Right lobe of liver (tissue), 6 donors: ENCODE data around the gene GPR141. TPM values are rescaled to one million over a fixed set of nuclear protein-coding genes. Genes with fewer than 3 reads are reported as not detected.

Experiments used
- ATAC-seq, 4 donors: fragments of 200-7000 bp; cut with Tn5 transposase; one replicate each; pipeline ENCODE4 v1.9.1; 2020; ENCODE audit warnings: mild to moderate bottlenecking in 4 of 4, moderate library complexity in 4 of 4
- DNase-seq, 3 donors: peaks; one replicate each; pipeline ENCODE4 v3.0.0-alpha.2; 2020
- H3K27ac ChIP-seq, 3 donors: fragments of 200-600 bp; one replicate each; pipeline ENCODE4 v1.8.0; 2022
- H3K27me3 ChIP-seq, 2 donors: fragments of 200-600 bp; one replicate each; pipeline ENCODE4 v1.8.0; 2022
- H3K36me3 ChIP-seq, 4 donors: fragments of 200-600 bp; sonication (generic) in 1 of 4; one replicate each; pipeline versions ENCODE4 v1.5.1 to v1.8.0; 2017 to 2022; ENCODE audit warnings: control low read depth in 1 of 4
- H3K4me1 ChIP-seq, 4 donors: fragments of 200-600 bp; sonication (generic) in 1 of 4; one replicate each; pipeline versions ENCODE4 v1.5.1 to v1.8.0; 2017 to 2022; ENCODE audit warnings: control low read depth in 1 of 4
- H3K4me3 ChIP-seq, 3 donors: fragments of 200-600 bp; one replicate each; pipeline ENCODE4 v1.8.0; 2022
- H3K9me3 ChIP-seq, 4 donors: fragments of 200-600 bp; sonication (generic) in 1 of 4; one replicate each; pipeline versions ENCODE4 v1.5.1 to v1.8.0; 2017 to 2022; ENCODE audit warnings: control low read depth in 1 of 4
- CTCF ChIP-seq, 4 donors: fragments of 200-600 bp in 3 of 4; fragments of 450-650 bp in 1 of 4; IDR thresholded peaks; one replicate each; pipeline versions ENCODE4 v1.5.1 to v1.8.0; 2016 to 2022; ENCODE audit warnings: antibody characterized with exemption in 4 of 4, mild to moderate bottlenecking in 2 of 4
- POLR2A ChIP-seq: fragments of 450-650 bp; IDR thresholded peaks from one replicate; pipeline ENCODE4 v1.6.1; 2017; ENCODE audit warnings: antibody characterized with exemption, mild to moderate bottlenecking
- WGBS: methylation state at CpG from one replicate; pipeline ENCODE4 v1.1.6; 2018; ENCODE audit warnings: low coverage, low lambda C conversion rate; ENCODE audit not compliant: insufficient coverage; ENCODE audit errors: missing lambda C conversion rate; 5-methylcytosine and 5-hydroxymethylcytosine counted together
- intact Hi-C, 2 donors: fragments of 100-400 bp; cut with DNase I; formaldehyde crosslinking; loops; one replicate each; pipeline versions ENCODE4 v1.11.2 to v1.14.1; 2022
- long read RNA-seq: library from polyadenylated mRNA; unstranded; transcript quantifications from one replicate; pipeline ENCODE4 v2.0.0, GENCODE V29; 2019
- total RNA-seq, 6 experiments: library from RNA; depleted of rRNA in 2 of 6; stranded (reverse); fragments of >200 nt in 2 of 6; fragmentation: NEBNext Ultra II Directional in 3 of 6; extraction: Animal tissue kit (Norgen Biotek cat#: 25700) in 3 of 6; gene quantifications; one replicate each; pipeline versions ENCODE4 v1.1.0 to v1.2.4, GENCODE V29; 2016 to 2023
- donor health status: DM: no; HTN: yes; CAD: no.
- donor health status: DM: no; HTN: no; CAD: no.
- donor health status: DM: no; HTN: no; CAD: no.
- donor health status: DM: no; HTN: yes; CAD: no.
- donor health status: DM: no; HTN: yes; CAD: no.

Gene GPR141
- total RNA-seq, result under 1 TPM in 2 of 6 experiments, not detected in 4; 0.51 to 0.60 TPM
- long read RNA-seq, result 0 reads

GRCh38 chr7:37683246-37684120 is at the start of gene GPR141:
Gene GPR141, plus strand, starts transcription at chr7:37683766. Its CDS starts 56,628 bp downstream, at chr7:37740394.
- peak; percentile 19 to 53 (median 42) for ATAC-seq
- Histone ChIP-seq H3K9me3 (no peaks in the 10 kb centered on the region), H3K27ac (no peak within 1 kb of the TSS), H3K4me3 (no peak within 1 kb of the TSS), H3K4me1 (no peaks in the 10 kb centered on the region), H3K36me3 (no peaks in the 10 kb centered on the region), H3K27me3 (no peaks in the 10 kb centered on the region)
- TF ChIP-seq CTCF (IDR thresholded peaks at IDR 0.05), result no peak
- TF ChIP-seq POLR2A, result no peak
- no peak for DNase-seq
- intact Hi-C loops, result no loop called here
- 18% methylated on average over 2 of the region's 2 CpGs for WGBS

GRCh38 chr7:37635346-37635745 is 48.2 kb upstream of the GPR141 start:
- H3K4me1 ChIP-seq, result no peaks in the 10 kb centered on the region
- DNase-seq, result no peak
- TF ChIP-seq CTCF (IDR thresholded peaks at IDR 0.05), result no peak
- TF ChIP-seq POLR2A, result no peak

GRCh38 chr7:37642028-37642540 is 41.5 kb upstream of the GPR141 start:
- Histone ChIP-seq H3K4me3 (no peak overlapping the region), H3K27me3 (no peaks in the 10 kb centered on the region), H3K9me3 (no peaks in the 10 kb centered on the region), H3K4me1 (no peaks in the 10 kb centered on the region), H3K36me3 (no peaks in the 10 kb centered on the region), H3K27ac (no peak overlapping the region)
- WGBS, result no CpG with 5 or more reads among the region's 6 CpGs
- TF ChIP-seq CTCF (IDR thresholded peaks at IDR 0.05) (no peak), POLR2A (no peak)
- intact Hi-C loops, result no loop called here
- no peak for DNase-seq
- no peak for ATAC-seq

More at GRCh38 chr7:37635346-37635745, 48.2 kb upstream of the GPR141 start:
- H3K27me3 ChIP-seq, result no peaks in the 10 kb centered on the region
- no peak for ATAC-seq
- no peaks in the 10 kb centered on the region for H3K9me3 ChIP-seq
- intact Hi-C loops, result no loop called here
- H3K27ac ChIP-seq, result no peak overlapping the region
- H3K36me3 ChIP-seq, result no peaks in the 10 kb centered on the region
- no peak overlapping the region for H3K4me3 ChIP-seq

GRCh38 chr7:37643876-37644275 is 39.7 kb upstream of the GPR141 start:
- H3K4me3 ChIP-seq, result no peak overlapping the region
- H3K27me3 ChIP-seq, result no peaks in the 10 kb centered on the region
- H3K4me1 ChIP-seq, result no peaks in the 10 kb centered on the region
- WGBS, result 80% methylated on average over 1 of the region's 1 CpG
- H3K27ac ChIP-seq, result no peak overlapping the region
- no peak for ATAC-seq
- no peaks in the 10 kb centered on the region for H3K36me3 ChIP-seq
- no peaks in the 10 kb centered on the region for H3K9me3 ChIP-seq
- TF ChIP-seq POLR2A, result no peak
- no peak for TF ChIP-seq CTCF (IDR thresholded peaks at IDR 0.05)
- intact Hi-C loops, result no loop called here
- DNase-seq, result no peak
